Stimulated activated naive CD4-positive, alpha-beta T cell (primary cell): ENCODE data around the gene PAX7.
"Not testable (repeated sequence)": the region's sequence is repeated elsewhere in the genome, so short reads cannot be mapped to it uniquely, and the experiment has no call there.

Experiments used
- DNase-seq, 6 experiments: peaks; one replicate each; lab custom pipeline; 2025; lab: John Stamatoyannopoulos, UW

Gene PAX7

DNA sequence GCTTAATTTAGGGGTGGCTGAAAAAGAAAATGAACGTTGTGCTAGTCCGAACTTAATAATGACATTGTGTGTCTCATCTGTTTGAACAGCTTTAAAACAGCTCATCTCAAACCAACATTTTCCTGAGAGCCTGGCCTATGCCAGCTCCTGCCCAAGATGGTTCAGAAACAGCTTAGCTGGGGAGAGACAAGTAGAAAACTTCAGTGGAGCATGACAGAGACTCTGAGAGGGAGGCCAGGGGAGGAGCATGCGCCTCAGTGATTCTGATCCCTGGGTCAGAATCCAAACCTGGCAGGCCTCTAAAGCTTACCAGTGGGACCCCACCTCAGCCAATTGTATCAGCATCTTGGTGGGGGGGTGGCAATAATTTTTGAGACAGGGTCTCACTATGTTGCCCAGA is 129.5 kb downstream of the PAX7 start:
- no peak for DNase-seq

DNA sequence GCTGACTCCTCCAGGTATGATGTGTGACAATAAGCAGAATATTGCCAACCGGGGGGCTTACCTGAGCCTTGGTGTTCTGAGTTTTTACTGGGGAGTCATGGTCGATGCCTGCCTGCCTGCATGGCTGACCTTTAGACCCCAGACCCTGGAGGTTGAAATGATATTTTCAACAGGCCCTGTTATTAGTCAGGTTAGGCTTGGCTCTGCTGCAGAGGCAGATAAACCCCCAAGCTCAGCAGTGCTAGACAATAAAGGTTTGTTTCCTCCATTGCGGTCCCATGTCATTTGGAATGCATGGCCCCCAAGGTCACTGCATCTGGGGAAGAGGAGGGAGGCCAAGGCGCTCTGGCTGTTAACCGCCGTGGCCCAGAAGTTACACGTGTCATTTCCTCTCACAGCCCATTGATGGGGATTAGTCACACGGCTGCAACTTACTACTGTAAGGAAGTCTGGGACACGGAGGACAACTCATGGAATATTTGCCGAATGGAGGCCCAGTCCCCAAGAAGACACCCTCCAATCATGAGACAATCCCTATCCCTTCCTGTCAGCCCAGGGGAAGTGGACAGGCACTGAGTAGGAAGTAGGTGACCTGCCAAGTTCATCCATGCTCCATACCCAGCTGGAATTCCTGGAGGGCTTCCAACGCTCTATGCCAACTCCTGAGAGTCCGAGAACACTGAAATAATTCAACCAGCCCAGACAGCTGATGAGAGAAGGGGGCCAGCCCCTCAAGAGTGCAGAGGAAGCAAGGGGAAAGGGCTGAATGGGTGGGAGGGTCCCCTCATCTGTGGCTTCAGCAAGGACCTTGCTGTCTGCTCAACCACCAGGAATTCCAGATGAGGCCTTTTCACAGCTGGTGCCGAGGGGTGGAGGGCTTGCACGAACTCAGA is 131.5 kb downstream of the PAX7 start:
- DNase-seq: no peak

DNA sequence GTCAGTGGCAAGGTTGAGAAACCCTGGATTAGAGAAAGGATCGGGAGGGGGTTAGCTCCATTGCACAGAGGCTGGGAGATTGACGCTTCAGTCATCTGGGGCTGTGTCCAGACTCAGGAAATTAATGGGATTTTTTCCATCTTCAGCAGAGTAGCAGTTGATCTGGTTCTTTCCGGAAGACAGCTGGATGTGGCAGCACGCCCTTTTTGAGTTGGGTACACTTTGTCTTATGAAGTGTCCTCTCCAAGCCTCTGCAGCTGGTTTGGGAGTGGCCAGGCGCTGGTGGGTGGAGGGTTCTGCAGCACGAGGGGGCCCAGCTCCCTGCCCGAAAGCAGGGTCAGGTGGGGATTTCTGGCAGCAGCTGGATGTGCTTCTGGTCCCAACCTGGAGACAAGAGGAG is 133.7 kb downstream of the PAX7 start:
- no peak for DNase-seq

DNA sequence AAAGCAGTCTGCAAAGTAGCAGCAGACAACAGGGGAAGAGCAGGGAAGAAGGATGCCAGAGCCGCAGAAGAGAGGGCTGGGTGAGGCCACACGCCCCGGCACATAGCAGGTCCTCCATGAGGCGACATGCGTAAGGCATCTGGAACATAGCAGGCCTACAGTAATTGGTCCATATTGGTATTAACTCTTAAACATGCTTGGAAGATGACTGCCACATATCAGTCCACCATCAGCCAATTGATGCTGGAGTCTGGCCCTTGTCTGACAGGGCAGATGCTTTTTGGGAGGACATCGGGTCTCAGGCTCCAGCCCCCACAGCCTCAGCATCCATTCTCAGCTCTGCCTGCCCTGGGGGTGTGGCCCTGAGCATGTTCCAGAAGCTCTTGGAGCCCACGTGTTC is 135.1 kb downstream of the PAX7 start:
- DNase-seq: no peak

DNA sequence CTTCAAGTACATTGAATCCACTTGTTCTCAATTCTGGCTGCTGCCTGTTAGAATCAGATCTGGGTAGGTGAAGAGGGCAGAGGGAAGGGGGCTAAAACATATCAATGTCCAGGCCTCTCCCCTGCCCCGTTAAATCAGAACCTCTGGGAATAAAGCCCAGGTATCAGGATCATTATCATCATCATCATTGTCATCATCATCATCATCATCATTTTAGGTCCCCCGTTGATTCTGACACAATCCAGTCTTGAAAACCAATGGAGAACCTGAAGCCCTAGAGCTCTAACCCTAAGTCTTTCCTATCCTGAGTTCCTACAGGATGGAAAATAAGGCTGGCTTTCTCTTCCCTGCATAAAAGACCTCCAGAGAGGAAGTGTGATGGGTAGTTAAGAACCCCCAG is 135.7 kb downstream of the PAX7 start:
- no peak for DNase-seq

DNA sequence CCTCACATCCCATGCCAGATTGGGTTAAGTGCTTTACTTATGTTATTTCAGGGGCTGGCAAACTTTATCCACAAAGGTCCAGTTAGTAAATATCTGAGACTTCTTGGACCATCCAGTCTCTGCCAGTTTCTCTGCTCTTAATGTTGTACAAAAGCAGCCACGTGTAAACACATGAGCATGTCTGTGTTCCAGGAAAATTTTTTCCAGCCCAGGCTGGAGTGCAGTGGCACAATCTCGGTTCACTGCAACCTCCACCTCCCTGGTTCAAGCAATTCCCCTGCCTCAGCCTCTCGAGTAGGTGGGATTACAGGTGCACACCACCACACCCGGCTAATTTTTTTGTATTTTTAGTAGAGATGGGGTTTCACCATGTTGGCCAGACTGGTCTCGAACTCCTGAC is 136.9 kb downstream of the PAX7 start:
- not testable (repeated sequence) for DNase-seq

DNA sequence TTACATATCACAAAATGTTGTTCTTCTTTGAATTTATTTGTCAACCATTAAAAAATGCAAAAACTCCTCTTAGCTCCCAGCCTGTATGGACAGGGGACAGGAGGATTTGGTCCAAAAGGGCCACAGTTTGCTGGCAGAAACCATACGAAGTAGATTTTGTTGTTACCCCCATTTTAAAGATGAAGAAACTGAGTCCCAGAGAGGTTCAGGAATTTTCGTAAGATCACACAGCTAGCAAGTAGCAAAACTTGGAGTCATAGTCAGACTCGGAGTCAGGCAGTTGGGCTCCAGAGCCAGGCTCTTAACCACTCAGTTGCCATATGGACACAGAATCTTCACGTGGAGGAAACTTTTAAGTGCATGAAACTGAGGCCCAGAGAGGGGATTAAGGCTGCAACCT is 137.4 kb downstream of the PAX7 start:
- no peak for DNase-seq

DNA sequence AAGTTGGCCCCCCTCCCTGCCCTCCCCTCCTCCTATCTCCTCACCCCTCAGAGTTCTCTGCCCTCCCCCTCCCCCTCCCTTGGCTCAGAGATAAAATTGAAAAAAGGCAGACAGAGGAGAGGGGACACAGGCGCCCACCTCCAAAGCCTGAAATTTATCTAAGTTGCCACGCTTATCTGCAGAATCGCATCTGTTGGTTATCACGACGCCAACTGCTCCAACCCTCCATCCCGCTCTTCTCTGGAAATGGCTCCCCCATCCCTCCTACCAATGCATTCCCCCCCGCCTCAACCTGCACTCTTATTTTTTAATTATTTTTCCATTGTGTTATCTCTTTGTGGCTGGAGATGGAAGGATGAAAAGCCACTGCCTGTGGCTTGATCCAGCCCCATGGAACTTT is 138.5 kb downstream of the PAX7 start:
- no peak for DNase-seq

DNA sequence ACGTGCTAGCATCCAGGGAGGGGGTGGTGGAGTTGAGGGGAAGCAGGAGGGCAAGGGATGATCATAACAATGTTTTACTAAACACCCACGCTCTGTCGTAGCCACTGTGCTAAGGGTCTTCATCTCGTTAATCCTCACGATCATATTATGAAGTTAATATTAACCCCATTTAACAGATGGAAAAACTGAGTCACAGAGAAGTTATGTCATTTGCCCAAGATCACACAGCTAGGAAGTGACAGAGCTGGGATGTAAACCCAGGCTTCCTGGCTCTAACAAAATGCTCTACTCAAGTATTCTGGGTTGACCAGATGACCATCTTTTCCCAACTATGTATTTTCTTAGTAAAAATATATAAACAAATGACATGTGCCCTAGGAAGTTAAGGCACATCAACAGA is 140.2 kb downstream of the PAX7 start:
- DNase-seq: no peak

DNA sequence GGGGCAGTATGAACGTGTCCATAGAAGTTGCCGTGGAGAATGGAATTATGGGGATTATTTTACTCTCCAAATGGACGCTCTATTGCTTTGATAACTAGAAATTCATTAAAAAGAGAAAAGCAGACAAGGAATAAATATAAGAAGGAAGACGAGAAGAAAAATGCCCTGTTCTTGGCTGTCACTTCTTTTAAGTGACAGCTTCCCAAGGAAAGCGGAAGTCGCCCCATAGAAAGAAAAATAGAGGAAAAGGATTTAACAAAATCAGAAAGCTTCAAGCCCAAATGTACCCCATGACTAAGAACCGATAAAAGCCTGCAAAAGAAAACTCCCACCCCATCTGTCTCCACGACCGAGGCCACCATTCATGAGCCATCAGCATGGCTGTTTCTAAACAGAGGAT is 143.1 kb downstream of the PAX7 start:
- no peak for DNase-seq

DNA sequence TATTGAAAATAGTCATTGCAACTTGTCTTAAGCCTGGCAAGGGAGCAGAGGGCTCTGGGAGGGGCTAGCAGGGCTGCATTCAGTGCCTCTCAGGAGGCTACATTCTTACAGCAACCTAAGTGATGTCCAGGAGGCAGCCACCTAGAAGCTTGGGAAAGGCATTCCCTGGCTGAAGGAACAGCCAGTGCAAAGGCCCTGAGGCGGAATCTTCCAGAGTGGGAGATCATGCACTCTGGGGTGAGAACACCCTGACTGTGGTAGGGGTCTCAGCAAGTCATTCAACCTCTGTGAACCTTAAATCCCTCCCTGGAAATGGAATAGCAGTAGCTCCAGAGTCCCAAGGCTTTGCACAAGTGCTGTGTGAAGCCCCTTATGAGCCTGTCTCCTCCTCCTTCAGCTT is 144.7 kb downstream of the PAX7 start:
- DNase-seq: no peak

DNA sequence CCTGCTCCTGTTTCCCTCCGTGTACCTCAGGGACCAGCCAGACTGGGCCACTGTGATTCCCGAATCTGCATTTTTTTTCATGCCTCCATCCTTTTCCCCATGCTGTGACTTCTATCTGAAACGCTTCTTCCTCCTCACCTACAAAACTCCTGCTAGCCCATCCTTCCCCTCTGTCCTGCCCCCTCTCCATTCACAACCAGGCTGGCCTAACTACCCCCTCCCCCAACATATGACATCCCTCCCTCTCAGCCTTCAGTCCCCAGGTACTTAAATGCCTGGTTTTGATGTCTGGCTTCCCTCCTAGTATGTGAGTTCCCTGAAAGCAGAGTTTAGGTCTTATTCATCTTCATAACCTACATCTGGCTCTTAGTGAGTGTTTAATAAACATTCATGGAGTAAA is 146.1 kb downstream of the PAX7 start:
- no peak for DNase-seq

DNA sequence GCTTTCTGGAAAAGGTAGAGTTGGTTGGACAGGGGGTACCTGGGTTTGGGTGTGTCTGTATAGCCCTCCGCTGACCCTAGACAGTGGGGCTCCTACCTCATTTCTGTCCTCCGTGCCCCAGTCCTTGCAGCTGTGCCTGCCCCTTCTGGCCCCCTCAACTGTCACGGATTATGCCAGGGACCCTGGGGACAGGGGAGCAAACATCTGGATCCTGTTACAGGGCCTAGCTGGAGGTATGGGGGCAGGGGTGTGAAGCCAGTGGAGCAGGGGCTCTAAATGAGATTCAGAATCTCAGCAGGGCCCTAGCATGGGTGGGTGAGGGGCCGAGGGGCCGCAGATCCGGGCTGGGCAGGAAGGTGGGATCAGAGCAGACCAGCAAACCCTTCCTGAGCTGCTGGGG is 147.8 kb downstream of the PAX7 start:
- DNase-seq: no peak

DNA sequence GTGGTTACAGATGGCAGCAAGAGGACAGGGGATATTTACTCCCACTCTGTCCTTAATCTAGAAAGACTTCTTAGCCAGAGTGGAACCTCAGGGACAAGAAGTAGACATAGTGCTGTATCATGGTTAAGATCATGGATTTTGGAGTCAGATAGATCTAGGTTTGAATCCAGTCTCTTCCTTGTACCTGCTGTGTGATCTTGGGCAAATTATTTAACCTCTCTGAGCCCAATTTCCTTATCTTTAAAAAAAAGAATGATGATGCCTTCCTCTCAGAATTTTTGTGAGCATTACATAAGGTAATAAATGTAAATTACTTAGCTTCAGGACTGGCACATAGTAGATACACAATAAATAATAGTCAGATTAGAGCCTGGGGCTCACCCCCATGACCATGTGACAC is 150.4 kb downstream of the PAX7 start:
- no peak for DNase-seq

DNA sequence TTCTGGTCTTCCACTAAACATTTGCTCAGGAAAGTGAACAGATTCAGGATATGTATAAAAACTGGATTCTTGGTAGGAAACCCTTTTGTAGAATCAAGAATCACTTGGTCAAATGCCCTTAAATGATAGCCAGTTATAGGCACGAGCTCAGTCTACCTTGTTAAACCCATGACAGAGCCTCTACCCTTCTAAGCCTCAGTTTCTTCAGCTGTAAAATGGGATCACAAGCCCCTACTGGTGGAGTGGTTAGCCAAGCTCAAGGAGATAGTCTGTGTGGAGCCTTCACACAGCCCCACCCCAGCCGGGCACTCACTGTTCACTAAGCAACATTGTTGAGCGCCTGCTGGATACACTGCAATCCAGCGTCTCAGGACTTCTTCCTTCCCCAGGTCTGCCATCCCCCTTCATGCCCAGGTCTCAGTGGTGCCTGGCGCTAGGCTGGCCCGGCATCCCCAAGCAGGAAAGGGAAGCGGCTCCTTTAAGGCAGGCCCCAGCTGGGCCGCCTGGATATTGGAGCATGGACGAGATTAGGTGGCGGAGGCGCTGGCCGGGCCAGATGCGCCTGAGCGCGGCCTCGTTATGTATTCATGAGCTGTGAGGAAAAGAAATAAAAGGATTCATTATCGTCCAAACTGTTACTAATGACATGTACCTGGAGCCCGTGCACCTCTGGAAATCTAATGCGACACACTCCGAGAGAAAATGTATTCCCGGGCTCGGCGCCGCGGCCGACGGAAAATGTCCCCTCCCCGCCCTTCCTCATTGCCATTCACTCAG is 153.2 kb downstream of the PAX7 start:
- DNase-seq: no peak

DNA sequence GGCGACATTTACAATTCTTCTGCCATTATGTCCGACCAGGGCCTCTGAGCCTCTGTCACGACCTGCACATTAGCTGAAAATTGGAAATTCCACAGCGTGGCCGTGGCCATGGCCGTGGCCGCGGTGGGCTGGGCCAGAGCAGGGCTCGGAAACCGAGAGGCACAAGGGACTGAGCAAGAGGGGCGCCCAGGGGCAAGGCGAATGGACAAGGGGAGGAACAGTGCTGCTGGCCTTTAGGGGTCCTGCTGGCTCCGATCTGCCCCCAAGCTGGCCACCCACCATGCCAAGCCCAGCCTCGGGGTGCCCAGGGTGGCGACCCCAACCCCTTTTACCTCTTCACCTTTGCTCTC is 153.8 kb downstream of the PAX7 start:
- DNase-seq: no peak

DNA sequence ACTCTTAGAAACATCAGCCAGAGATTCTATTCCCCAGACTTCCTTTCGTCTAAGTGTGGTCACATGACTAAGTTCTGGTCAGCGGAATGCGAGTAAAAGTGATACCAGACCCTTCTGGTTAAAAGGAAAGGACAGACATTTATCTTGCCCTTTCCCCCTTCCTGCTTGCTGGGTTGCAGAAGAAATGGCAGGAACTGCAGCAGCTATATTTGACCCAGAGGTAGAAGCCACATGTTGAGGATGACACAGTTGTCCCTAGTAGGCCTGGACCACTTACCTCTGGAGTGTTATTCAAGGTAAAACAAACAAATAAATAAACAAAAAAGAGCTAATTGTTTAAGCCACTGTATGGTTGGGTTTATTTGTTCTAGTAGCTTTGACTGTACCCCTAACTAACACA is 155.5 kb downstream of the PAX7 start:
- no peak for DNase-seq

DNA sequence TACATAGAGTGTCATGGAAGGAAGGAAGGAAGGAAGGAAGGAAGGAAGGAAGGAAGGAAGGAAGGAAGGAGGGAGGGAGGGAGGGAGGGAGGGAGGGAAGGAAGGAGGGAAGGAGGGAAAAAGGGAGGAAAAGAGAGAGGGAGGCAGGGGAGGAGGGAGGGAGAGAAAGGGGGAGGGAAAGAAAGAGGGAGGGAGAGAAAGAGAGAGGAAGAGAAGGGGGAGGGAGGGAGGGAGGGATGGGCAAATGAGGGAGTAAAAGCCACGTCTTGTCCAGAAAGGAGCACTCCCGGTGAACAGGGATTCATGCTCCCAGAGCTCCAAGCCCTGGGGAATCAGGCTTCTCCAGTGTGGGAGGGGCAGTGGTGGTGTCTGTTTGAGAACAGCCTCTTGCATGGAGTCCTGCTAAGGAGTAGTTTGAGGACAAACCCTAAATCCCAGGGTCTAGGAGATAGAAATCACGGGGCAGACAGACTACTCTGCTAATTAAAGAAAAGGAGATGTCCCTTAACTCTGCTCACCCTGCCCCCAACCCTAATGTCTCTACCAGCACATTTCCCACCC is 157.3 kb downstream of the PAX7 start:
- DNase-seq: no peak

DNA sequence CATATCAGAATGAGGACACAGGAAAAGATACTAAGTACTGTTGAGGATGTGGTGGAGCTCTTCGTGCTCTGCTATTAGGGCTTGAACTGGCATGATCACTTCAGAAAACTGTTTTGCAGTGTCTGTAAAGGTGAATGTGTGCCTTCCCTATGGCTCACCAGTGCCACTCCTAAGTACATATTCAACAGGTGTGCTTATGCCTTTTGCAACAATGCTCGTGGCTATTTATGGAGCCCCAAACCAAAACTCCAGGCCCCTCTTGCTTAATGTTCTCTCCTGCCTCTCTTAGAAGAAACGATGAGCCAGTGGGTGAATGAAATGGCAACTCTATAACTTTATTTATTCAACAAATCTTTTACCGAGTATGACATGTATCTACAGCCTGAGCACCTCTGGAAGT is 158.6 kb downstream of the PAX7 start:
- DNase-seq: no peak

DNA sequence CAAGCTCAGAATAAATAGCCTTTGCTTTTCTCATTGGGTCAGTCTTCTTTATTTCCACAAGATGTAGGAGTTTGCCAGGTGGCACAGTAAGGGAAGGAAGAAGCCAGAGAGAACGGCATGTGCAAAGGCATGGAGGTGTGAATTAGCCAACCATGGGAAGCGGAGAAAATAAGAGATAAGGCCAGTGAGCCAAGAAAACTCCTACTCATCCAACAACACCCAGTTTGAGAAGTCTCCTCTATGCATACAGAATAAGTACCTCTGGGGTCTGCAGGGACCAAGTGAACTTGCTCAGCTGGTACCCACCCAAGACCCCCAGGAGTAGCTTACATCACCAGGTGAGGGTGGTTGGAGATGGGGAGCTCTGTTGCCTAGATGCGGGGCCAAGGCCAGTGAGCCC is 162.1 kb downstream of the PAX7 start:
- no peak for DNase-seq

DNA sequence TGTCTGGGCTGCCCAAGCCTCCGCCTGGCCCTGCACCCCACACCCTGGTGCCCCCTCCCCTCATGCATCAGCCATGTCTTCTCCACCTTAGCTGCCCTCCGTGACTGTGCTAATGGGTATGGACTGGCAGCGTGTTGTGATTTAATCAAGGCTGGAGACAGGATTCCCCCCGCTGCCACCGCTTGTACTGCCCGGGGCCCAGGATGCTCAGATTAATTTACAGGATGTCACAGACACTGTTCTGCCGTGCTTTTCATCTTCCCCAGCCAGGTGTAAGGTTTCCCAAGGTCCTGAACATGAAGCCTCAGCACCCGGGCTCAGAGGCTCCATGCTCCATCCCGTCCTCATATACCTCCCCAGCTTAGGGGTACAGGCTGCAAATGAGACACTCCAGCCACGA is 162.5 kb downstream of the PAX7 start:
- DNase-seq: no peak

DNA sequence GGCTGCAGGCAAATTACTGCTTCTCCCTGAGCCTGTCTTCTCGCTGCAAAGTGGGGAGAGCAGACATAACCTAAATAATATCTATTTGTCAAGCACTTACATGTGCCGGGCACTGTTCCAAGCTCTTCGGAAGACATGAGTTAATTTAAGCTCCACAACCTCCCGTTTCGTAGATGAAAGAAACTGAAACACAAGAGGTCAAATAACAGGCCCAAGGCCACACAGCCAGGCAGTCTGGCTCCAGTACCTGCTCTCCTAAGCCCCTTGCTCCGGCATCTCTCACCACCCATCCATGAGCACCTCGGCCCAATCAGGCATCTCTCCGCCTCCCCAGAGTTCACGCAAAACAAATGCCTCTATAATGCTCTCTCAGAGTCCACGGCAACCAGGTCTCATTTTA is 163.4 kb downstream of the PAX7 start:
- no peak for DNase-seq

DNA sequence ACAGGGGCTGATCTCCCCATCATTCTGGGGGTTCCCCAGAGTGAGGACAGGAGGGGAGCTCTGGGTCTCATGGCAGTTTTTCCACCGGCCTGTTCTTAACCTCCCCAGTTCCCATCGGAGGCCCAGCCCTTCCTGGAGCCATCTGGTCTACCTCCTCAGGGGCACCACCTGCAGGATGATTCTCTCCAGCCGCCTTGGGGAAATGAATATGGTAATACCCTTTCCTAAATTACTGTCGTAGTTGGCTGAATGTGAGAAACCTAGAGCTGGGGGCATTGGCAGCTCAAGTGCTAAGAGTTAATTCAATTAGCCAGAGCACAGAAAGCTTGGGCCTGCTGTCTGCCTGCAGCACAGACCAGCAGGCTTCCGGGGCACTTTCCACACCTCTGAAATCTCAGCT is 163.9 kb downstream of the PAX7 start:
- no peak for DNase-seq
